ENCODE results near the gene PEAK3.

PEAK3 gene

GRCh38 chr19:2249880-2250765 lies 31.9 kb downstream of the PEAK3 start:
- H3K27me3 ChIP-seq (ENCODE audit: control insufficient read depth, insufficient read depth, low read length) = peaks cover 25% of the 10 kb centered on the region
- H3K36me3 ChIP-seq (ENCODE audit: control insufficient read depth, low read depth, low read length) = peaks cover 23% of the 10 kb centered on the region
- H3K27ac ChIP-seq (ENCODE audit: low read length) = no peak overlapping the region
- H3K4me3 ChIP-seq (ENCODE audit: low read length) = no peak overlapping the region
- no peaks in the 10 kb centered on the region for H3K9me3 ChIP-seq (ENCODE audit: control insufficient read depth, low read depth, low read length)
- H3K9ac ChIP-seq (ENCODE audit: low read length) = no peak overlapping the region
- no peaks in the 10 kb centered on the region for H3K4me1 ChIP-seq (ENCODE audit: control insufficient read depth, low read depth, low read length)

GRCh38 chr19:2249010-2249866 lies 32.7 kb downstream of the PEAK3 start, which contains the start of gene AMH:
AMH (plus strand) TSS chr19:2249323; CDS start chr19:2249333, 10 bp downstream.
- no peak within 1 kb of the TSS for H3K4me3 ChIP-seq (ENCODE audit: low read length)
- no peaks in the 10 kb centered on the region for H3K9me3 ChIP-seq (ENCODE audit: control insufficient read depth, low read depth, low read length)
- H3K9ac ChIP-seq (ENCODE audit: low read length) = no peak within 1 kb of the TSS
- no peaks in the 10 kb centered on the region for H3K4me1 ChIP-seq (ENCODE audit: control insufficient read depth, low read depth, low read length)
- H3K27ac ChIP-seq (ENCODE audit: low read length) = no peak within 1 kb of the TSS
- H3K36me3 ChIP-seq (ENCODE audit: control insufficient read depth, low read depth, low read length) = peaks cover 32% of the 10 kb centered on the region
- H3K27me3 ChIP-seq (ENCODE audit: control insufficient read depth, insufficient read depth, low read length) = peaks cover 24% of the 10 kb centered on the region

DNA sequence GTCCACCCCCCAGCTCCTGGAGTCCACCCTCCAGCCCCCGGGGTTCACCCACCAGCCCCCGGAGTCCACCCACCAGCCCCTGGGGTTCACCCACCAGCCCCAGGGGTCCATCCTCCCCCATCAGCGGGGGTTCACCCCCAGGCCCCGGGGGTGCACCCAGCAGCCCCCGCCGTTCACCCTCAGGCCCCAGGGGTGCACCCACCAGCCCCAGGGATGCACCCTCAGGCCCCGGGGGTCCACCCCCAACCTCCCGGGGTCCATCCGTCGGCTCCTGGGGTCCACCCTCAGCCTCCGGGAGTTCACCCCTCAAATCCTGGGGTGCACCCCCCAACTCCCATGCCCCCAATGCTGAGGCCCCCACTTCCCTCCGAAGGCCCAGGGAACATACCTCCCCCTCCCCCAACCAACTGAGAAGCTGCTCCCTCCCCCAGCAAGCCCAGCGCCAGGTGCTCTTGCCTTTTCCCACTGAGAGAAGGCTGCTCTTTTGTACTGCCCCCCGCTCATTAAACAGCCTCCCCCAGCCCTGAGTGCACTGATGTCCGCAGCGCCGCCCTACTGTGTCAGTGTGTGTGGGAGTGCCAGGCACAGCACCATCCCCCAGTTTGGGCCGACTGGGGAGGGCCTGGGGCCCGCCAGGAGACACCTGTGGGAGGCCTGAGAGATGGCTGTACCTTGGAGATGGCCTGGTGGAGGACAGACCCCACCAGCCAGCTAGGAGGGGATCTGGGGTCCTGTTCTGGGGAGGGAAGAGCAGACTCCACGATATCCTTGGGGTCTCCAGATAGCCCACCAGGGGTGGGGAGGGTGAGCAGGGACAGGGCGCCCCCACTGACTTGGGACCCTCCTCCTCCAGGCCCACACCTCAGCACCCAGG lies 33.6 kb downstream of the PEAK3 start:
- Histone ChIP-seq H3K36me3 (ENCODE audit: control insufficient read depth, low read depth, low read length) (peaks cover 41% of the 10 kb centered on the region), H3K4me1 (ENCODE audit: control insufficient read depth, low read depth, low read length) (no peaks in the 10 kb centered on the region), H3K4me3 (ENCODE audit: low read length) (no peak overlapping the region), H3K9me3 (ENCODE audit: control insufficient read depth, low read depth, low read length) (no peaks in the 10 kb centered on the region), H3K27me3 (ENCODE audit: control insufficient read depth, insufficient read depth, low read length) (peaks cover 15% of the 10 kb centered on the region), H3K27ac (ENCODE audit: low read length) (no peak overlapping the region), H3K9ac (ENCODE audit: low read length) (no peak overlapping the region)

- peaks cover 43% of the 10 kb centered on the region for H3K36me3 ChIP-seq (ENCODE audit: control insufficient read depth, low read depth, low read length)
- no peaks in the 10 kb centered on the region for H3K9me3 ChIP-seq (ENCODE audit: control insufficient read depth, low read depth, low read length)
These were observed 34.4 kb downstream of the PEAK3 start for GRCh38 chr19:2247433-2248101.

DNA sequence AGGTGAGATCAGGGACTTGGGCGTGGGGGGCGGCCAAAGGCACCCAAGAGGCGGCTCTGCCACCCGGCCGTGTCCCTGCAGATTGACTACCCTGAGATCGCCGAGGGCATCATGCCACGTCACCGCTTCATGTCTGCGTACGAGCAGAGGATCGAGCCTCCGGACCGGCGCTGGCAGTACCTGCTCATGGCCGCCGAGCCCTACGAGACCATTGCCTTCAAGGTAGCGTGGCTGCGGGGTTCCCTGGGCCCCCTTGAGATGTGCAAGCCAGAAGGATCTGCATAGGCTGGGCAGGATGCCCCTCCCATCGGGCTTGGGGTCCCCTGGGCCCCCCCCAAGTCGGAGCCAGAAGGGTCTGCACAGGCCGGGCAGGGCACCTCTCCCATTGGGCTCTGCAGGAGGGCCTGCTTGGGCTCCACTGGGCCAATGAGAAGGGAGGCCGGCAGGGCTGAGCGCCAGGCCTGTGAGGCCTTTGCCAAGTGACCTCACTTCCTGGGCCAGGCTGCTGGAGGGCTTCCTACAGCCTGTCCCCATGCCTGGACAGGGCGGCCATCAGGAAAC lies 35.1 kb downstream of the PEAK3 start:
- Histone ChIP-seq H3K9me3 (ENCODE audit: control insufficient read depth, low read depth, low read length) (no peaks in the 10 kb centered on the region), H3K27me3 (ENCODE audit: control insufficient read depth, insufficient read depth, low read length) (peaks cover under 1% of the 10 kb centered on the region), H3K36me3 (ENCODE audit: control insufficient read depth, low read depth, low read length) (peaks cover 43% of the 10 kb centered on the region), H3K9ac (ENCODE audit: low read length) (no peak overlapping the region), H3K27ac (ENCODE audit: low read length) (no peak overlapping the region), H3K4me3 (ENCODE audit: low read length) (no peak overlapping the region), H3K4me1 (ENCODE audit: control insufficient read depth, low read depth, low read length) (no peaks in the 10 kb centered on the region)

More at GRCh38 chr19:2247433-2248101, 34.4 kb downstream of the PEAK3 start:
- H3K27ac ChIP-seq (ENCODE audit: low read length) = no peak overlapping the region
- no peaks in the 10 kb centered on the region for H3K4me1 ChIP-seq (ENCODE audit: control insufficient read depth, low read depth, low read length)
- H3K27me3 ChIP-seq (ENCODE audit: control insufficient read depth, insufficient read depth, low read length) = peaks cover 7% of the 10 kb centered on the region
- no peak overlapping the region for H3K4me3 ChIP-seq (ENCODE audit: low read length)
- H3K9ac ChIP-seq (ENCODE audit: low read length) = no peak overlapping the region

- H3K4me1 ChIP-seq (ENCODE audit: control insufficient read depth, low read depth, low read length) = no peaks in the 10 kb centered on the region
- no peak overlapping the region for H3K27ac ChIP-seq (ENCODE audit: low read length)
- H3K9me3 ChIP-seq (ENCODE audit: control insufficient read depth, low read depth, low read length) = no peaks in the 10 kb centered on the region
- H3K4me3 ChIP-seq (ENCODE audit: low read length) = no peak overlapping the region
- H3K27me3 ChIP-seq (ENCODE audit: control insufficient read depth, insufficient read depth, low read length) = no peaks in the 10 kb centered on the region
- peaks cover 43% of the 10 kb centered on the region for H3K36me3 ChIP-seq (ENCODE audit: control insufficient read depth, low read depth, low read length)
- H3K9ac ChIP-seq (ENCODE audit: low read length) = no peak overlapping the region
These were observed 35.9 kb downstream of the PEAK3 start for GRCh38 chr19:2246014-2246620.

GRCh38 chr19:2245273-2245672 lies 36.7 kb downstream of the PEAK3 start:
- H3K36me3 ChIP-seq (ENCODE audit: control insufficient read depth, low read depth, low read length) = peaks cover 43% of the 10 kb centered on the region

DNA sequence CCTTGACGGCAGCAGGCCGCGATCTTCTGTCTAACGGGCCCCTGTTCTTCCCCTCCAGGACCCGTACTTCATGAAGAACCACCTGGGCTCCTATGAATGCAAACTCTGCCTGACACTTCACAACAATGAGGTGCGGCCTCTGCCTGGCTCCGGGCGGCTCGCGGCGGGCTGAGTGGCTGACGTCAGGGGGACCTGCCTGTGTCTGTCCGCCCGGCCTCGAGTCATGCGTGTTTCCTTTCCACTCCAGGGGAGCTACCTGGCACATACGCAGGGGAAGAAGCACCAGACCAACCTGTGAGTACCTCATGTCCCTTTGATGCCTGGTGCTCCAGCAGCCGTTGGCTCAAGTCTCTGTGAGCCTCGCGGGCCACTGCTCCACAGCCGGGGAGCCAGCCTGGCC lies 37.5 kb downstream of the PEAK3 start:
- H3K27ac ChIP-seq (ENCODE audit: low read length) = no peak overlapping the region
- H3K4me1 ChIP-seq (ENCODE audit: control insufficient read depth, low read depth, low read length) = peaks cover 2% of the 10 kb centered on the region
- H3K27me3 ChIP-seq (ENCODE audit: control insufficient read depth, insufficient read depth, low read length) = no peaks in the 10 kb centered on the region
- no peak overlapping the region for H3K4me3 ChIP-seq (ENCODE audit: low read length)
- no peak overlapping the region for H3K9ac ChIP-seq (ENCODE audit: low read length)
- no peaks in the 10 kb centered on the region for H3K9me3 ChIP-seq (ENCODE audit: control insufficient read depth, low read depth, low read length)
- peaks cover 43% of the 10 kb centered on the region for H3K36me3 ChIP-seq (ENCODE audit: control insufficient read depth, low read depth, low read length)

More at GRCh38 chr19:2245273-2245672, 36.7 kb downstream of the PEAK3 start:
- Histone ChIP-seq H3K9ac (ENCODE audit: low read length) (no peak overlapping the region), H3K4me3 (ENCODE audit: low read length) (no peak overlapping the region), H3K4me1 (ENCODE audit: control insufficient read depth, low read depth, low read length) (no peaks in the 10 kb centered on the region), H3K27me3 (ENCODE audit: control insufficient read depth, insufficient read depth, low read length) (no peaks in the 10 kb centered on the region), H3K9me3 (ENCODE audit: control insufficient read depth, low read depth, low read length) (no peaks in the 10 kb centered on the region), H3K27ac (ENCODE audit: low read length) (no peak overlapping the region)

DNA sequence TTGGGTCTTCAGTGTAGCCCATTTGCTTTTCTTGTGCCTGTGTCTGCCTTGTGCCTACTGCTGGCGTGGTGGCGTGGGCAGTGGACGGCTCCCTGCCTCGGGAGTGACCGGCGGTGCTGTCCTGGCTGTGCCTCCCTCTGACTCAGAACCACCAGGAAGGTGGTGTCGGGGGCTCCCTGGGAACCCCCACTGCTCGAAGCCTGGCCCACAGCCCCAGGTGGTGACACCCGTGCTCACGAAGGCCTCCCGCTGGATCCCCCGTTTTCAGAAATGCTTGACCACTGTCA lies 37.9 kb downstream of the PEAK3 start:
- Histone ChIP-seq H3K27ac (ENCODE audit: low read length) (no peak overlapping the region), H3K4me1 (ENCODE audit: control insufficient read depth, low read depth, low read length) (peaks cover 6% of the 10 kb centered on the region), H3K36me3 (ENCODE audit: control insufficient read depth, low read depth, low read length) (peaks cover 43% of the 10 kb centered on the region), H3K9ac (ENCODE audit: low read length) (no peak overlapping the region), H3K27me3 (ENCODE audit: control insufficient read depth, insufficient read depth, low read length) (no peaks in the 10 kb centered on the region), H3K4me3 (ENCODE audit: low read length) (no peak overlapping the region), H3K9me3 (ENCODE audit: control insufficient read depth, low read depth, low read length) (no peaks in the 10 kb centered on the region)

Data from iPS-18a (cell line).